ENCODE results near the gene SLC40A1. TPM values are rescaled to one million over a fixed set of nuclear protein-coding genes. Genes with fewer than 3 reads are reported as not detected.

The SLC40A1 gene
- total and polyA plus RNA-seq, 4 donors = 97.4 to 572 (median 168) TPM

GRCh38 chr2:189541591-189541990, 39.0 kb downstream of the SLC40A1 start:
- H3K9ac ChIP-seq (ENCODE audit: low read depth in 1 of 2, low read length in 2 of 2) = no peak overlapping the region
- no peak overlapping the region for H3K4me3 ChIP-seq (ENCODE audit: low read depth in 1 of 3, low read length in 3 of 3)
- H3K9me3 ChIP-seq (ENCODE audit: control insufficient read depth in 4 of 4, low read length in 3 of 4) = no peaks in the 10 kb centered on the region
- TF ChIP-seq ZBTB33 (IDR thresholded peaks at IDR 0.05) = no peak
- TF ChIP-seq JUND (IDR thresholded peaks at IDR 0.05) = no peak
- TF ChIP-seq, protein P1, sequence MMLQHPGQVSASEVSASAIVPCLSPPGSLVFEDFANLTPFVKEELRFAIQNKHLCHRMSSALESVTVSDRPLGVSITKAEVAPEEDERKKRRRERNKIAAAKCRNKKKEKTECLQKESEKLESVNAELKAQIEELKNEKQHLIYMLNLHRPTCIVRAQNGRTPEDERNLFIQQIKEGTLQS (IDR thresholded peaks at IDR 0.05) = no peak
- no peak for TF ChIP-seq SP1 (IDR thresholded peaks at IDR 0.05)
- TF ChIP-seq HNF4A (conservative IDR thresholded peaks at IDR 0.05) = no peak
- no peak for TF ChIP-seq HNF4G (IDR thresholded peaks at IDR 0.05)
- TF ChIP-seq MAX (IDR thresholded peaks at IDR 0.05) = no peak
- no peak for TF ChIP-seq GABPA (IDR thresholded peaks at IDR 0.05 in 1 of 2, conservative IDR thresholded peaks at IDR 0.05 in 1 of 2)
- peak overlapping the region in 1 of 2 donors; percentile 64 for H3K27ac ChIP-seq (ENCODE audit: low read depth in 1 of 2, low read length in 2 of 2)
- DNase-seq (ENCODE audit: low spot score) = no peak
- 43% methylated on average over 5 of the region's 5 CpGs for WGBS
- H3K27me3 ChIP-seq (ENCODE audit: control insufficient read depth in 4 of 4, insufficient read depth in 4 of 4, low read length in 3 of 4) = no peaks in the 10 kb centered on the region
- H3K36me3 ChIP-seq (ENCODE audit: control insufficient read depth in 4 of 4, insufficient read depth in 3 of 4, low read depth in 1 of 4, low read length in 3 of 4) = no peaks in the 10 kb centered on the region
- H3K4me1 ChIP-seq (ENCODE audit: control insufficient read depth in 4 of 4, insufficient read depth in 4 of 4, low read length in 3 of 4) = peaks cover 0 to 9% (median 5%) of the 10 kb centered on the region in 4 donors

- Histone ChIP-seq H3K27ac (ENCODE audit: low read depth in 1 of 2, low read length in 2 of 2) (no peak overlapping the region), H3K4me3 (ENCODE audit: low read depth in 1 of 3, low read length in 3 of 3) (no peak overlapping the region), H3K9ac (ENCODE audit: low read depth in 1 of 2, low read length in 2 of 2) (no peak overlapping the region), H3K27me3 (ENCODE audit: control insufficient read depth in 4 of 4, insufficient read depth in 4 of 4, low read length in 3 of 4) (no peaks in the 10 kb centered on the region), H3K9me3 (ENCODE audit: control insufficient read depth in 4 of 4, low read length in 3 of 4) (no peaks in the 10 kb centered on the region), H3K4me1 (ENCODE audit: control insufficient read depth in 4 of 4, insufficient read depth in 4 of 4, low read length in 3 of 4) (peaks cover 0 to 9% (median 5%) of the 10 kb centered on the region in 4 donors), H3K36me3 (ENCODE audit: control insufficient read depth in 4 of 4, insufficient read depth in 3 of 4, low read depth in 1 of 4, low read length in 3 of 4) (no peaks in the 10 kb centered on the region)
- no peak for DNase-seq (ENCODE audit: low spot score)
- TF ChIP-seq, protein P1 (IDR thresholded peaks at IDR 0.05) = no peak
- TF ChIP-seq MAX (IDR thresholded peaks at IDR 0.05) = no peak
- TF ChIP-seq, protein P2, sequence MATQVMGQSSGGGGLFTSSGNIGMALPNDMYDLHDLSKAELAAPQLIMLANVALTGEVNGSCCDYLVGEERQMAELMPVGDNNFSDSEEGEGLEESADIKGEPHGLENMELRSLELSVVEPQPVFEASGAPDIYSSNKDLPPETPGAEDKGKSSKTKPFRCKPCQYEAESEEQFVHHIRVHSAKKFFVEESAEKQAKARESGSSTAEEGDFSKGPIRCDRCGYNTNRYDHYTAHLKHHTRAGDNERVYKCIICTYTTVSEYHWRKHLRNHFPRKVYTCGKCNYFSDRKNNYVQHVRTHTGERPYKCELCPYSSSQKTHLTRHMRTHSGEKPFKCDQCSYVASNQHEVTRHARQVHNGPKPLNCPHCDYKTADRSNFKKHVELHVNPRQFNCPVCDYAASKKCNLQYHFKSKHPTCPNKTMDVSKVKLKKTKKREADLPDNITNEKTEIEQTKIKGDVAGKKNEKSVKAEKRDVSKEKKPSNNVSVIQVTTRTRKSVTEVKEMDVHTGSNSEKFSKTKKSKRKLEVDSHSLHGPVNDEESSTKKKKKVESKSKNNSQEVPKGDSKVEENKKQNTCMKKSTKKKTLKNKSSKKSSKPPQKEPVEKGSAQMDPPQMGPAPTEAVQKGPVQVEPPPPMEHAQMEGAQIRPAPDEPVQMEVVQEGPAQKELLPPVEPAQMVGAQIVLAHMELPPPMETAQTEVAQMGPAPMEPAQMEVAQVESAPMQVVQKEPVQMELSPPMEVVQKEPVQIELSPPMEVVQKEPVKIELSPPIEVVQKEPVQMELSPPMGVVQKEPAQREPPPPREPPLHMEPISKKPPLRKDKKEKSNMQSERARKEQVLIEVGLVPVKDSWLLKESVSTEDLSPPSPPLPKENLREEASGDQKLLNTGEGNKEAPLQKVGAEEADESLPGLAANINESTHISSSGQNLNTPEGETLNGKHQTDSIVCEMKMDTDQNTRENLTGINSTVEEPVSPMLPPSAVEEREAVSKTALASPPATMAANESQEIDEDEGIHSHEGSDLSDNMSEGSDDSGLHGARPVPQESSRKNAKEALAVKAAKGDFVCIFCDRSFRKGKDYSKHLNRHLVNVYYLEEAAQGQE (IDR thresholded peaks at IDR 0.05) = no peak
- TF ChIP-seq TAF1 (conservative IDR thresholded peaks at IDR 0.05) = no peak
- no peak for TF ChIP-seq NR2F2 (IDR thresholded peaks at IDR 0.05)
- no peak for TF ChIP-seq SP1 (IDR thresholded peaks at IDR 0.05)
- no peak for TF ChIP-seq RAD21 (IDR thresholded peaks at IDR 0.05)
- WGBS = 99% methylated on average over 1 of the region's 1 CpG
These were observed 40.0 kb downstream of the SLC40A1 start for GRCh38 chr2:189540551-189540950.
